Endodermal cell (in vitro differentiated cells): ENCODE results near the gene HOXB4. TPM values are rescaled to one million over a fixed set of nuclear protein-coding genes. Genes with fewer than 3 reads are reported as not detected.

Experiments
- DNase-seq: peaks from one replicate; pipeline ENCODE4 v3.0.0-alpha.2; 2017
- H3K27ac ChIP-seq: 2 replicates; pipeline ENCODE4 v1.5.1; 2013; ENCODE audit warnings: mild to moderate bottlenecking, low read depth, low read length, moderate library complexity
- H3K27me3 ChIP-seq: 2 replicates; pipeline ENCODE4 v1.6.1; 2013; ENCODE audit warnings: mild to moderate bottlenecking, low read length, moderate library complexity; ENCODE audit not compliant: insufficient read depth, control insufficient read depth, poor library complexity, severe bottlenecking
- H3K36me3 ChIP-seq: 2 replicates; pipeline ENCODE4 v1.7.0; 2013; ENCODE audit warnings: mild to moderate bottlenecking, low read length, moderate library complexity; ENCODE audit not compliant: control insufficient read depth, insufficient read depth
- H3K4me1 ChIP-seq: one replicate; pipeline ENCODE4 v1.7.0; 2013; ENCODE audit warnings: low read length; ENCODE audit not compliant: control insufficient read depth, insufficient read depth
- H3K4me3 ChIP-seq: 2 replicates; pipeline ENCODE4 v1.5.1; 2013; ENCODE audit warnings: mild to moderate bottlenecking, low read length, moderate library complexity
- H3K9ac ChIP-seq: 2 replicates; pipeline ENCODE4 v1.6.1; 2013; ENCODE audit warnings: mild to moderate bottlenecking, low read length, moderate library complexity; ENCODE audit not compliant: poor library complexity, severe bottlenecking; ENCODE audit errors: extremely low read depth
- H3K9me3 ChIP-seq: 2 replicates; pipeline ENCODE4 v1.6.1; 2013; ENCODE audit warnings: mild to moderate bottlenecking, low read length, moderate library complexity; ENCODE audit not compliant: control insufficient read depth
- H3K27ac Mint-ChIP-seq: 2 replicates; pipeline ENCODE4 v1.8.0; 2020; ENCODE audit warnings: mixed read lengths
- H3K27me3 Mint-ChIP-seq: 2 replicates; pipeline ENCODE4 v1.8.0; 2021; ENCODE audit warnings: mild to moderate bottlenecking, mixed read lengths; ENCODE audit not compliant: insufficient read depth
- H3K36me3 Mint-ChIP-seq: 2 replicates; pipeline ENCODE4 v1.8.0; 2020; ENCODE audit warnings: low read depth, mixed read lengths
- H3K4me1 Mint-ChIP-seq: 2 replicates; pipeline ENCODE4 v1.8.0; 2020; ENCODE audit warnings: mixed read lengths
- H3K4me3 Mint-ChIP-seq: 2 replicates; pipeline ENCODE4 v1.8.0; 2020; ENCODE audit warnings: mild to moderate bottlenecking, moderate library complexity, mixed read lengths
- H3K9me3 Mint-ChIP-seq: 2 replicates; pipeline ENCODE4 v1.8.0; 2020; ENCODE audit warnings: mild to moderate bottlenecking, mixed read lengths
- CTCF ChIP-seq: fragments of 200-600 bp; sonication (generic); conservative IDR thresholded peaks from 2 replicates; pipeline ENCODE4 v1.5.0; 2021; ENCODE audit warnings: antibody characterized with exemption, mild to moderate bottlenecking
- WGBS, 2 experiments: methylation state at CpG; one replicate each; pipeline versions ENCODE4 v1.1.5 to v1.1.7; 2013; ENCODE audit warnings: missing lambda C conversion rate in 2 of 2, mixed read lengths in 1 of 2; ENCODE audit not compliant: insufficient coverage in 1 of 2, insufficient read length in 1 of 2; 5-methylcytosine and 5-hydroxymethylcytosine counted together
- total RNA-seq, 2 donors: library from RNA; stranded (reverse); fragmentation: NEBNext Ultra II Directional in 1 of 2; extraction: Animal tissue kit (Norgen Biotek cat#: 25700) in 1 of 2; gene quantifications; 2 replicates in 1 of 2; 3 replicates in 1 of 2; pipeline ENCODE4 v1.2.1, GENCODE V29; 2021

The HOXB4 gene
- total RNA-seq, 2 donors from 2014 or later, result not detected

GRCh38 chr17:48552466-48553189, 25.5 kb downstream of the HOXB4 start:
- peak overlapping the region; percentile 70 for H3K27ac ChIP-seq
- peak; percentile 83 for DNase-seq
- peak; percentile 14 for TF ChIP-seq CTCF
- no peak overlapping the region for H3K9ac ChIP-seq
- Mint-ChIP-seq H3K27ac (no peak overlapping the region), H3K9me3 (no peaks in the 10 kb centered on the region), H3K4me3 (no peak overlapping the region), H3K27me3 (peaks cover 99% of the 10 kb centered on the region), H3K4me1 (peaks cover 16% of the 10 kb centered on the region), H3K36me3 (no peaks in the 10 kb centered on the region)
- peaks cover 14% of the 10 kb centered on the region for H3K4me1 ChIP-seq
- peaks cover 99% of the 10 kb centered on the region for H3K27me3 ChIP-seq
- no peaks in the 10 kb centered on the region for H3K9me3 ChIP-seq
- no peak overlapping the region for H3K4me3 ChIP-seq
- WGBS, 2 experiments, result 0 to 4% methylated on average over 1 to 3 of the region's 11 CpGs
- no peaks in the 10 kb centered on the region for H3K36me3 ChIP-seq

GRCh38 chr17:48551596-48552465, 26.3 kb downstream of the HOXB4 start:
- H3K27me3 Mint-ChIP-seq, result peaks cover 99% of the 10 kb centered on the region
- TF ChIP-seq CTCF, result no peak
- peak; percentile 78 for DNase-seq

GRCh38 chr17:48551214-48551555, 27.0 kb downstream of the HOXB4 start:
- peaks cover 99% of the 10 kb centered on the region for H3K27me3 ChIP-seq
- no peak overlapping the region for H3K27ac Mint-ChIP-seq
- DNase-seq, result no peak
- peaks cover 99% of the 10 kb centered on the region for H3K27me3 Mint-ChIP-seq
- H3K27ac ChIP-seq, result peak overlapping the region; percentile 70
- no peaks in the 10 kb centered on the region for H3K9me3 Mint-ChIP-seq
- no peaks in the 10 kb centered on the region for H3K36me3 Mint-ChIP-seq
- no peaks in the 10 kb centered on the region for H3K36me3 ChIP-seq
- no peak overlapping the region for H3K9ac ChIP-seq
- H3K4me1 ChIP-seq, result peaks cover 18% of the 10 kb centered on the region
- peaks cover 22% of the 10 kb centered on the region for H3K4me1 Mint-ChIP-seq
- TF ChIP-seq CTCF, result no peak
- H3K4me3 ChIP-seq, result no peak overlapping the region
- H3K4me3 Mint-ChIP-seq, result no peak overlapping the region
- 10 to 12% methylated on average over 10 to 19 of the region's 19 CpGs for WGBS, 2 experiments
- no peaks in the 10 kb centered on the region for H3K9me3 ChIP-seq

More at GRCh38 chr17:48551596-48552465, 26.3 kb downstream of the HOXB4 start:
- 0 to 12% methylated on average over 4 to 47 of the region's 47 CpGs for WGBS, 2 experiments
- peak overlapping the region; percentile 70 for H3K27ac ChIP-seq
- no peak overlapping the region for H3K9ac ChIP-seq
- H3K36me3 ChIP-seq, result no peaks in the 10 kb centered on the region
- no peak overlapping the region for H3K4me3 ChIP-seq
- H3K27me3 ChIP-seq, result peaks cover 99% of the 10 kb centered on the region
- Mint-ChIP-seq H3K4me1 (peaks cover 16% of the 10 kb centered on the region), H3K4me3 (no peak overlapping the region), H3K9me3 (no peaks in the 10 kb centered on the region), H3K27ac (no peak overlapping the region), H3K36me3 (no peaks in the 10 kb centered on the region)
- H3K9me3 ChIP-seq, result no peaks in the 10 kb centered on the region
- peaks cover 18% of the 10 kb centered on the region for H3K4me1 ChIP-seq
